SK-N-SH (cell line): Measurements from ENCODE around the gene DPEP3.

Source experiments
- EZH2phosphoT487 ChIP-seq: fragments of 200-600 bp; sonication (generic); IDR thresholded peaks from 2 replicates; pipeline ENCODE4 v1.6.1; 2017; ENCODE audit warnings: low read depth, mixed run types, mild to moderate bottlenecking, antibody characterized with exemption, moderate library complexity, borderline replicate concordance
- JUND ChIP-seq: IDR thresholded peaks from 2 replicates; pipeline ENCODE4 v1.4.0; 2012
- POLR2AphosphoS5 ChIP-seq: IDR thresholded peaks from 2 replicates; pipeline ENCODE4 v1.6.1; 2012; ENCODE audit warnings: low read depth, low read length
- RAD21 ChIP-seq: IDR thresholded peaks from 2 replicates; pipeline ENCODE4 v1.6.1; 2012; ENCODE audit warnings: mild to moderate bottlenecking, low read length
- TAF1 ChIP-seq: IDR thresholded peaks from 2 replicates; pipeline ENCODE4 v1.6.1; 2012; ENCODE audit warnings: low read depth, mild to moderate bottlenecking, low read length, moderate library complexity, borderline replicate concordance
- TCF12 ChIP-seq: IDR thresholded peaks from 2 replicates; pipeline ENCODE4 v1.4.0; 2012
- YY1 ChIP-seq: IDR thresholded peaks from 2 replicates; pipeline ENCODE4 v1.4.0; 2012; ENCODE audit warnings: low read depth, mild to moderate bottlenecking
- TF ChIP-seq, protein P1 (sequence below): fragments of 200-600 bp; sonication (generic); IDR thresholded peaks from 2 replicates; pipeline ENCODE4 v1.6.1; 2017; ENCODE audit warnings: antibody characterized with exemption, mild to moderate bottlenecking, moderate library complexity

- TF ChIP-seq, protein P1, sequence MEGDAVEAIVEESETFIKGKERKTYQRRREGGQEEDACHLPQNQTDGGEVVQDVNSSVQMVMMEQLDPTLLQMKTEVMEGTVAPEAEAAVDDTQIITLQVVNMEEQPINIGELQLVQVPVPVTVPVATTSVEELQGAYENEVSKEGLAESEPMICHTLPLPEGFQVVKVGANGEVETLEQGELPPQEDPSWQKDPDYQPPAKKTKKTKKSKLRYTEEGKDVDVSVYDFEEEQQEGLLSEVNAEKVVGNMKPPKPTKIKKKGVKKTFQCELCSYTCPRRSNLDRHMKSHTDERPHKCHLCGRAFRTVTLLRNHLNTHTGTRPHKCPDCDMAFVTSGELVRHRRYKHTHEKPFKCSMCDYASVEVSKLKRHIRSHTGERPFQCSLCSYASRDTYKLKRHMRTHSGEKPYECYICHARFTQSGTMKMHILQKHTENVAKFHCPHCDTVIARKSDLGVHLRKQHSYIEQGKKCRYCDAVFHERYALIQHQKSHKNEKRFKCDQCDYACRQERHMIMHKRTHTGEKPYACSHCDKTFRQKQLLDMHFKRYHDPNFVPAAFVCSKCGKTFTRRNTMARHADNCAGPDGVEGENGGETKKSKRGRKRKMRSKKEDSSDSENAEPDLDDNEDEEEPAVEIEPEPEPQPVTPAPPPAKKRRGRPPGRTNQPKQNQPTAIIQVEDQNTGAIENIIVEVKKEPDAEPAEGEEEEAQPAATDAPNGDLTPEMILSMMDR = no peak
- no peak for TF ChIP-seq POLR2AphosphoS5
- TF ChIP-seq TCF12 = no peak
- no peak for TF ChIP-seq EZH2phosphoT487
- TF ChIP-seq JUND = no peak
- no peak for TF ChIP-seq YY1
- TF ChIP-seq TAF1 = no peak
- TF ChIP-seq RAD21 = no peak
Measured at GRCh38 chr16:67999985-68000384, 19.7 kb upstream of the DPEP3 start.
